NCI-H510A treated with DMSO at 0.1 percent for 48 hours (cell line): ENCODE data around the gene MAU2.
"Not testable (repeated sequence)": the region's sequence is repeated elsewhere in the genome, so short reads cannot be mapped to it uniquely, and the experiment has no call there.

Experiments used
- DNase-seq: peaks from one replicate; lab custom pipeline; 2025; lab: John Stamatoyannopoulos, UW

Gene MAU2

GRCh38 chr19:19348266-19348665, 27.6 kb downstream of the MAU2 start:
- DNase-seq: no peak

GRCh38 chr19:19349365-19349764, 28.7 kb downstream of the MAU2 start:
- DNase-seq: no peak

- DNase-seq: not testable (repeated sequence)
Measured at GRCh38 chr19:19350756-19351155, 30.1 kb downstream of the MAU2 start.

GRCh38 chr19:19352823-19353222, 32.2 kb downstream of the MAU2 start:
- DNase-seq: no peak

GRCh38 chr19:19354007-19354406, 33.4 kb downstream of the MAU2 start:
- no peak for DNase-seq

- no peak for DNase-seq
Measured at GRCh38 chr19:19354932-19355331, 34.3 kb downstream of the MAU2 start.

GRCh38 chr19:19355606-19356139, 35.0 kb downstream of the MAU2 start:
- DNase-seq: no peak

- DNase-seq: no peak
Measured at GRCh38 chr19:19356500-19356899, 35.9 kb downstream of the MAU2 start.

- no peak for DNase-seq
Measured at GRCh38 chr19:19356901-19357566, 36.4 kb downstream of the MAU2 start.

- peak; percentile 61 for DNase-seq
Measured at GRCh38 chr19:19361075-19361594, 40.5 kb downstream of the MAU2 start.

GRCh38 chr19:19362075-19362474, 41.4 kb downstream of the MAU2 start:
- no peak for DNase-seq

GRCh38 chr19:19366434-19367396, 46.1 kb downstream of the MAU2 start:
- peak; percentile 85 for DNase-seq

- DNase-seq: no peak
Measured at GRCh38 chr19:19368087-19368486, 47.5 kb downstream of the MAU2 start.

GRCh38 chr19:19371059-19371458, 50.4 kb downstream of the MAU2 start:
- DNase-seq: no peak

GRCh38 chr19:19372656-19373416, 52.2 kb downstream of the MAU2 start:
- peak; percentile 31 for DNase-seq

GRCh38 chr19:19379527-19379926, 58.9 kb downstream of the MAU2 start:
- no peak for DNase-seq

- not testable (repeated sequence) for DNase-seq
Measured at GRCh38 chr19:19380316-19380715, 59.7 kb downstream of the MAU2 start.

- DNase-seq: peak; percentile 41
Measured at GRCh38 chr19:19381007-19381926, 60.6 kb downstream of the MAU2 start.

- no peak for DNase-seq
Measured at GRCh38 chr19:19382118-19382517, 61.5 kb downstream of the MAU2 start.

- no peak for DNase-seq
Measured at GRCh38 chr19:19384486-19384885, 63.9 kb downstream of the MAU2 start.
